Colonic mucosa (tissue), 4 donors: ENCODE measurements around the gene PLA2G1B. TPM values are rescaled to one million over a fixed set of nuclear protein-coding genes. Genes with fewer than 3 reads are reported as not detected.

Experiments used
- DNase-seq: peaks from one replicate; pipeline ENCODE4 v3.0.0-alpha.2; 2020
- H3K27ac ChIP-seq: fragments of 200-600 bp; one replicate; pipeline ENCODE4 v1.8.0; 2021
- H3K27me3 ChIP-seq: fragments of 200-600 bp; one replicate; pipeline ENCODE4 v1.8.0; 2021
- H3K36me3 ChIP-seq: fragments of 200-600 bp; one replicate; pipeline ENCODE4 v1.8.0; 2021
- H3K4me1 ChIP-seq: fragments of 200-600 bp; one replicate; pipeline ENCODE4 v1.8.0; 2021; ENCODE audit warnings: mild to moderate bottlenecking
- H3K4me3 ChIP-seq: fragments of 200-600 bp; one replicate; pipeline ENCODE4 v1.8.0; 2021
- H3K9ac ChIP-seq, 2 donors: one replicate each; pipeline ENCODE4 v1.7.0; 2013; ENCODE audit warnings: control low read depth in 2 of 2, low read depth in 2 of 2, low read length in 2 of 2
- H3K9me3 ChIP-seq: fragments of 200-600 bp; one replicate; pipeline ENCODE4 v1.8.0; 2021
- intact Hi-C: fragments of 100-400 bp; cut with DNase I; formaldehyde crosslinking; loops from one replicate; pipeline ENCODE4 v1.14.1; 2022
- total RNA-seq, 2 donors: library from RNA; stranded (reverse); fragmentation: NEBNext Ultra II Directional in 1 of 2; extraction: Animal tissue kit (Norgen Biotek cat#: 25700) in 1 of 2; gene quantifications; one replicate each; pipeline ENCODE4 v1.2.1, GENCODE V29; 2021
- TF ChIP-seq, protein P1 (sequence below): fragments of 200-600 bp; IDR thresholded peaks from one replicate; pipeline ENCODE4 v1.8.0; 2022; ENCODE audit warnings: antibody characterized with exemption, mild to moderate bottlenecking
- donor health status: healthy.
- donor health status: DM: no; HTN: no; CAD: no.
- donor health status: DM: no; HTN: no; CAD: no.

Gene PLA2G1B
- total RNA-seq, 2 donors from 2014 or later: 5.0 TPM; not detected in 1

- Histone ChIP-seq H3K4me3 (no peak overlapping the region), H3K27ac (no peak overlapping the region), H3K9ac (no peak overlapping the region), H3K4me1 (no peaks in the 10 kb centered on the region), H3K36me3 (no peaks in the 10 kb centered on the region), H3K9me3 (no peaks in the 10 kb centered on the region), H3K27me3 (no peaks in the 10 kb centered on the region)
- intact Hi-C loops: no loop called here
- TF ChIP-seq, protein P1, sequence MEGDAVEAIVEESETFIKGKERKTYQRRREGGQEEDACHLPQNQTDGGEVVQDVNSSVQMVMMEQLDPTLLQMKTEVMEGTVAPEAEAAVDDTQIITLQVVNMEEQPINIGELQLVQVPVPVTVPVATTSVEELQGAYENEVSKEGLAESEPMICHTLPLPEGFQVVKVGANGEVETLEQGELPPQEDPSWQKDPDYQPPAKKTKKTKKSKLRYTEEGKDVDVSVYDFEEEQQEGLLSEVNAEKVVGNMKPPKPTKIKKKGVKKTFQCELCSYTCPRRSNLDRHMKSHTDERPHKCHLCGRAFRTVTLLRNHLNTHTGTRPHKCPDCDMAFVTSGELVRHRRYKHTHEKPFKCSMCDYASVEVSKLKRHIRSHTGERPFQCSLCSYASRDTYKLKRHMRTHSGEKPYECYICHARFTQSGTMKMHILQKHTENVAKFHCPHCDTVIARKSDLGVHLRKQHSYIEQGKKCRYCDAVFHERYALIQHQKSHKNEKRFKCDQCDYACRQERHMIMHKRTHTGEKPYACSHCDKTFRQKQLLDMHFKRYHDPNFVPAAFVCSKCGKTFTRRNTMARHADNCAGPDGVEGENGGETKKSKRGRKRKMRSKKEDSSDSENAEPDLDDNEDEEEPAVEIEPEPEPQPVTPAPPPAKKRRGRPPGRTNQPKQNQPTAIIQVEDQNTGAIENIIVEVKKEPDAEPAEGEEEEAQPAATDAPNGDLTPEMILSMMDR: no peak
- DNase-seq: no peak
These were observed 4.9 kb upstream of the PLA2G1B start for GRCh38 chr12:120332523-120332922.

DNA sequence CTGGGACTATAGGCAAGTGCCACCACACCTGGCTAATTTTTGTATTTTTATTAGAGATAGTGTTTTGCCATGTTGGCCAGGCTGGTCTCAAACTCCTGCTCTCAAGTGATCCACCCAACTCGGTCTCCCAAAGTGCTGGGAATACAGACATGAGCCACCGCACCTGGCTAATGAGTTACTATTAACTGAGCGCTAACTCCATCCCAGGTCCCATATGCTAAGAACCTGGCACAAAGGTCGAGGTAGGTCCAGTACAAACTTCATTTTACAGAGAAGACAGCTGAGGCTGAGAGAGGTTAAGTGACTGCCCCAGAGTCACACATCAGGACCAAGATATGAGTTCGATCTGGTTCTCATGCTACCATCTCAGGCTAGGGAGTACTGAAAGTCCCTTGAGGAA lies 4.5 kb upstream of the PLA2G1B start:
- Histone ChIP-seq H3K27me3 (no peaks in the 10 kb centered on the region), H3K4me1 (no peaks in the 10 kb centered on the region), H3K9ac (no peak overlapping the region), H3K27ac (no peak overlapping the region), H3K4me3 (no peak overlapping the region), H3K36me3 (no peaks in the 10 kb centered on the region), H3K9me3 (no peaks in the 10 kb centered on the region)
- no peak for DNase-seq
- TF ChIP-seq, protein P1: no peak
- intact Hi-C loops: no loop called here

DNA sequence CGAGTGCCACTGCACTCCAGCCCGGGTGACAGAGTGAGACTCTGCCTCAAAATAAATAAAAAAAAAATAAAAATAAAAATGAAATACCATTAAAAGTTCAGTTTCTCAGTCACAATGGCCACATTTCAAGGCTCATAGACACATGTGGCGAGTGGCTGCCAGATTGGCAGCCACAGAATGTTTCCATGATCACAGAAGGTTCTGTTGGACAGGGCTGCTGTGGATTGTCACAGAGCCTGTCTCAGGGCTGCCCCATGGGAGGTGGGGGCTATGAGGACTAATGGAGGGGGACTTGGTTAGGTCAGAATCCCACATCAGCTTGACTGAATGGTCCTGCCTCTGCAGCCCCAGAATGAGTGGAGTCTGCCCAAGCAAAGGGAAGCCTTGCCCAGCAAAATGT lies 3.8 kb upstream of the PLA2G1B start:
- DNase-seq: no peak
- H3K27ac ChIP-seq: no peak overlapping the region
- no peak overlapping the region for H3K4me3 ChIP-seq
- H3K4me1 ChIP-seq: no peaks in the 10 kb centered on the region
- intact Hi-C loops: no loop called here
- no peaks in the 10 kb centered on the region for H3K36me3 ChIP-seq
- no peaks in the 10 kb centered on the region for H3K27me3 ChIP-seq
- H3K9ac ChIP-seq: no peak overlapping the region
- TF ChIP-seq, protein P1: no peak
- H3K9me3 ChIP-seq: no peaks in the 10 kb centered on the region

DNA sequence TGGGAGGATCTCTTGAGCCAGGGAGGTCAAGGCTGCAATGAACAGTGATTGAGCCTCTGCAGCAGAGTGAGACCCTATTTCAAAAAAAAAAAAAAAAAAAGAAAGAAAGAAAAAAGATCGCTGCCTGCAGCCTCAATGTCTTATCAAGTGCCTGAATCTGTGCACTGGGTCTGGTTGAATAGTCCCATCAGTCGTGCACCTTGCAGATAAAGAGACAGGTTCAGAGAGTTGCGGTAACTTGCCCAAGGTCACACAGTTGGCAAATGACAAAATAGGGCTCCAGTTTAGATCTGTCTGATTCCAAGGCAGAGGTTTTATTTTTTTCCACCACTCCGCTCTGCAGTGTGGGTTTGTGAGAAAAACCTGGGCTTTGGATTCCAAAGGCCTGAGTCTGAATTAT lies 649 bp upstream of the PLA2G1B start:
- no peak overlapping the region for H3K27ac ChIP-seq
- H3K27me3 ChIP-seq: no peaks in the 10 kb centered on the region
- H3K4me1 ChIP-seq: no peaks in the 10 kb centered on the region
- TF ChIP-seq, protein P1: no peak
- no peak overlapping the region for H3K4me3 ChIP-seq
- no peak for DNase-seq
- H3K36me3 ChIP-seq: no peaks in the 10 kb centered on the region
- intact Hi-C loops: no loop called here
- no peak overlapping the region for H3K9ac ChIP-seq
- no peaks in the 10 kb centered on the region for H3K9me3 ChIP-seq

GRCh38 chr12:120324841-120325417 lies 2.6 kb downstream of the PLA2G1B start:
- Histone ChIP-seq H3K27ac (no peak overlapping the region), H3K9ac (peak overlapping the region in 1 of 2 donors; percentile 66), H3K36me3 (no peaks in the 10 kb centered on the region), H3K4me3 (no peak overlapping the region), H3K4me1 (no peaks in the 10 kb centered on the region), H3K27me3 (no peaks in the 10 kb centered on the region), H3K9me3 (no peaks in the 10 kb centered on the region)
- TF ChIP-seq, protein P1: no peak
- no peak for DNase-seq
- intact Hi-C loops: no loop called here
